Fibroblast of lung (primary cell): ENCODE data around the gene SSBP3. TPM values are rescaled to one million over a fixed set of nuclear protein-coding genes. Genes with fewer than 3 reads are reported as not detected.
A peak's percentile ranks its signal among the peaks of the same experiment; 100 is the strongest.

ENCODE experiments used
- DNase-seq, 2 donors: peaks; one replicate each; pipeline versions ENCODE4 v3.0.0 to v3.0.0-alpha.2; 2010; ENCODE audit warnings: low read depth in 2 of 2
- H2AFZ ChIP-seq: 2 replicates; pipeline ENCODE4 v1.5.1; 2012; ENCODE audit warnings: low read length, control low read depth, inconsistent platforms
- H3K27ac ChIP-seq: 2 replicates; pipeline ENCODE4 v1.5.1; 2011; ENCODE audit warnings: low read length, control low read depth; ENCODE audit not compliant: insufficient read depth
- H3K27me3 ChIP-seq: 2 replicates; pipeline ENCODE4 v1.5.1; 2011; ENCODE audit warnings: mild to moderate bottlenecking, low read length; ENCODE audit not compliant: control insufficient read depth, insufficient read depth
- H3K36me3 ChIP-seq: 2 replicates; pipeline ENCODE4 v1.5.1; 2011; ENCODE audit warnings: low read length; ENCODE audit not compliant: control insufficient read depth, insufficient read depth
- H3K4me1 ChIP-seq: 2 replicates; pipeline ENCODE4 v1.5.1; 2011; ENCODE audit warnings: low read length; ENCODE audit not compliant: control insufficient read depth, insufficient read depth; ENCODE audit errors: extremely low read depth
- H3K4me2 ChIP-seq: 2 replicates; pipeline ENCODE4 v1.5.1; 2011; ENCODE audit warnings: low read length, control low read depth; ENCODE audit not compliant: insufficient read depth; ENCODE audit errors: extremely low read depth
- H3K4me3 ChIP-seq, 4 experiments: fragments of 200-600 bp in 1 of 4; sonication (generic) in 1 of 4; replicated peaks in 1 of 4; 2 replicates each; pipeline ENCODE4 v1.5.1; 2011 to 2016; ENCODE audit warnings: low read length in 4 of 4, low read depth in 3 of 4, mild to moderate bottlenecking in 3 of 4, control low read depth in 2 of 4, inconsistent platforms in 1 of 4, mixed read lengths in 1 of 4; ENCODE audit not compliant: insufficient read depth in 1 of 4; ENCODE audit errors: control extremely low read depth in 1 of 4
- H3K79me2 ChIP-seq: 2 replicates; pipeline ENCODE4 v1.5.1; 2012; ENCODE audit warnings: mild to moderate bottlenecking, low read length, inconsistent platforms; ENCODE audit not compliant: control insufficient read depth, insufficient read depth
- H3K9ac ChIP-seq: 2 replicates; pipeline ENCODE4 v1.5.1; 2011; ENCODE audit warnings: mild to moderate bottlenecking, low read length, control low read depth; ENCODE audit not compliant: insufficient read depth
- H3K9me3 ChIP-seq: 2 replicates; pipeline ENCODE4 v1.5.1; 2012; ENCODE audit warnings: low read depth, low read length; ENCODE audit not compliant: control insufficient read depth, insufficient read depth
- H4K20me1 ChIP-seq: 2 replicates; pipeline ENCODE4 v1.5.1; 2011; ENCODE audit warnings: low read length; ENCODE audit not compliant: control insufficient read depth, insufficient read depth; ENCODE audit errors: extremely low read depth
- CTCF ChIP-seq, 2 donors: IDR thresholded peaks in 1 of 2; conservative IDR thresholded peaks in 1 of 2; 1 replicate in 1 of 2; 2 replicates in 1 of 2; pipeline ENCODE4 v1.5.1; 2011 to 2012; ENCODE audit warnings: low read length in 2 of 2, control low read depth in 1 of 2, inconsistent platforms in 1 of 2, low read depth in 1 of 2, mild to moderate bottlenecking in 1 of 2
- EZH2 ChIP-seq: IDR thresholded peaks from 2 replicates; pipeline ENCODE4 v1.5.1; 2012; ENCODE audit warnings: low read length, control low read depth, mild to moderate bottlenecking; ENCODE audit errors: missing control alignments
- polyA plus RNA-seq, 2 donors: library from polyadenylated mRNA; depleted of rRNA in 1 of 2; stranded (reverse) in 1 of 2; unstranded in 1 of 2; fragments of >200 nt; gene quantifications; 2 replicates each; pipeline ENCODE4 v1.2.1, GENCODE V29; 2011 to 2012; ENCODE audit warnings: missing spikeins in 1 of 2
- total RNA-seq: library from RNA; depleted of rRNA; stranded (reverse); fragments of >200 nt; gene quantifications from 2 replicates; pipeline ENCODE4 v1.2.1, GENCODE V29; 2014

The SSBP3 gene
- total and polyA plus RNA-seq, 2 donors (not counting 1 experiment from before 2014, with no cell fraction given): 9.4 to 26.4 TPM

DNA sequence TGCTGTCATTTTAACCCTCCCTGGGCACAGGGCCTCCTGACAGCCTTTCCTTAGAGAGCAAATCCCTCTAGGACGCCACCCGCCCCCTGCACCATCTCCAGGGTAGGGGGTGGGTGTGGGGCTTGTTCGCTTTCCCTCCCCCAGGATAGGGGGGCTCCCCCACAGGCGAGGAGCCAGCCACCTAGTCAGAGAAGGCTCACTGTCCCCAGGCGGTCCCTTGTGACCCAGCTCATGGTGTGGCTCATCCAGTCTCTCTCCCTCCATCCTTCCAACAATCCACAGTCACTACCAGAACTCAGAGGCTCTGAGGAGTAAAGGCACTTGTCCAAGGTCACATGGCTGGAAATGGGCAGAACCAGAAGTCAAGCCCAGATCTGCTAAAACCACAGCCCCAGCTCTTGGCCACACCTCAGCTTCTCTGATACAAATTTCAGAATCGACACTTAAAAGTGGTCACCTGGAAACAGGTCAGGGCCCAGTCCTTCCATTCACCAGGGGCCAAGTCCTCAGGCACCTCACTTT lies 116.4 kb downstream of the SSBP3 start:
- Histone ChIP-seq H3K9me3 (no peaks in the 10 kb centered on the region), H3K27ac (no peak overlapping the region), H3K4me1 (peaks cover 15% of the 10 kb centered on the region), H2AFZ (no peak overlapping the region), H3K4me2 (no peak overlapping the region), H3K9ac (no peak overlapping the region), H4K20me1 (no peaks in the 10 kb centered on the region), H3K79me2 (peaks cover 6% of the 10 kb centered on the region), H3K36me3 (no peaks in the 10 kb centered on the region), H3K4me3 (no peak overlapping the region), H3K27me3 (no peaks in the 10 kb centered on the region)
- TF ChIP-seq CTCF (conservative IDR thresholded peaks at IDR 0.05 in 1 of 2, IDR thresholded peaks at IDR 0.05 in 1 of 2; ENCODE audit: low read depth in 1 of 2, low read length in 2 of 2): no peak
- TF ChIP-seq EZH2: no peak
- no peak for DNase-seq

- H3K4me3 ChIP-seq: no peak overlapping the region
- peak overlapping the region; percentile 4 for H3K4me2 ChIP-seq
- H3K79me2 ChIP-seq: peaks cover 6% of the 10 kb centered on the region
- no peaks in the 10 kb centered on the region for H3K36me3 ChIP-seq
- no peak overlapping the region for H2AFZ ChIP-seq
- no peak overlapping the region for H3K9ac ChIP-seq
- H3K27me3 ChIP-seq: no peaks in the 10 kb centered on the region
- H3K27ac ChIP-seq: peak overlapping the region; percentile 48
- H4K20me1 ChIP-seq: no peaks in the 10 kb centered on the region
- no peak for TF ChIP-seq EZH2
- TF ChIP-seq CTCF (conservative IDR thresholded peaks at IDR 0.05 in 1 of 2, IDR thresholded peaks at IDR 0.05 in 1 of 2; ENCODE audit: low read depth in 1 of 2, low read length in 2 of 2): no peak
- DNase-seq: peak in 1 of 2 donors; percentile 38
- H3K9me3 ChIP-seq: no peaks in the 10 kb centered on the region
- H3K4me1 ChIP-seq: peaks cover 15% of the 10 kb centered on the region
Observed at GRCh38 chr1:54287801-54288211, 118.4 kb downstream of the SSBP3 start.

GRCh38 chr1:54287176-54287650 lies 119.0 kb downstream of the SSBP3 start:
- no peak overlapping the region for H3K9ac ChIP-seq
- H4K20me1 ChIP-seq: no peaks in the 10 kb centered on the region
- no peak overlapping the region for H3K4me3 ChIP-seq
- no peaks in the 10 kb centered on the region for H3K27me3 ChIP-seq
- H3K9me3 ChIP-seq: no peaks in the 10 kb centered on the region
- no peak overlapping the region for H2AFZ ChIP-seq
- peak overlapping the region; percentile 4 for H3K4me2 ChIP-seq
- H3K36me3 ChIP-seq: no peaks in the 10 kb centered on the region
- TF ChIP-seq CTCF (conservative IDR thresholded peaks at IDR 0.05 in 1 of 2, IDR thresholded peaks at IDR 0.05 in 1 of 2; ENCODE audit: low read depth in 1 of 2, low read length in 2 of 2) (no peak), EZH2 (no peak)
- DNase-seq: peak; percentile 68 to 77
- peaks cover 6% of the 10 kb centered on the region for H3K79me2 ChIP-seq
- peak overlapping the region; percentile 48 for H3K27ac ChIP-seq
- peaks cover 15% of the 10 kb centered on the region for H3K4me1 ChIP-seq
